ENCODE data around the gene IKZF2. TPM values are rescaled to one million over a fixed set of nuclear protein-coding genes. Genes with fewer than 3 reads are reported as not detected.

Gene IKZF2
- total RNA-seq, 1 donor from 2014 or later: 18.9 TPM

DNA sequence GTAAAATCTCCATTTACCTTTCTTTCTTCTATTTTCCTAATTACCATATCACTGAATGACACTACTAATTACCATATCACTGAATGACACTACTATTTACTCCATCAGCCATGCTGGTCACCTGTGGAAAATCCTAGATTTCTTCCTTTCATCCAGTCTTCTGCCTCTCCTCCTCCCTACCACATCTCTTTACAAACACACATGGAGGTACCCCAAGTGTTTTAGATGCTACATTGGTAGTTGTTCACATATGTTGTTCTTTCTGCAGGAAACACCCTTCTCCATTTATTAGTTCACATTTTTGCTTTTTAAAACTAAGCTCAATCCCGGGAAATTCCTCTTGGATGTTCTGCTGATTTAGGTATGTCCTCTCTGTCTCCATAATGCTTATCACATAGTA is 134.0 kb downstream of the IKZF2 start:
- H3K4me3 Mint-ChIP-seq (ENCODE audit: unreplicated experiment): no peak overlapping the region
- H3K27ac Mint-ChIP-seq (ENCODE audit: unreplicated experiment): no peak overlapping the region
- DNase-seq (ENCODE audit: extremely low spot score, unreplicated experiment): no peak
- H3K9me3 Mint-ChIP-seq (ENCODE audit: unreplicated experiment): peaks cover 5% of the 10 kb centered on the region
- no peaks in the 10 kb centered on the region for H3K27me3 Mint-ChIP-seq (ENCODE audit: unreplicated experiment)
- peaks cover 6% of the 10 kb centered on the region for H3K4me1 Mint-ChIP-seq (ENCODE audit: unreplicated experiment)
- peaks cover 29% of the 10 kb centered on the region for H3K36me3 Mint-ChIP-seq (ENCODE audit: unreplicated experiment)
- TF ChIP-seq CTCF (IDR thresholded peaks at IDR 0.05): no peak

DNA sequence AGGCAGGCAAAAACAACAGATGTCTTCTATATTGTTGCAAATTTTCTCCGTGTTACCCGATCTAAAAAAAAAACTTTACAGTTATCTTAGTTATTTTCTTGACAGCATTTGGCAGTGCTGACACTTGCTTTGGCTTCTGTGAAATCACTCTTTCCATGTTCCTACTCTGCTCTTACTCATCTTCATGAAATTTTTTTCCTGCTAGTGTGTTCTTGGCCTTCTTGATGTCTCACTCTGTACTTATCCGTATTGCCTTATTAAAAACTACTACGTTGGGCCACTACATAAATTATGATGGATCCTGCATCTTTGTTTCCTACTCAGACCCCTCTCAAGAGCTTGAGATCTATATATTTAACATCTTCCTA is 134.4 kb downstream of the IKZF2 start:
- TF ChIP-seq CTCF (IDR thresholded peaks at IDR 0.05): no peak
- peaks cover 29% of the 10 kb centered on the region for H3K36me3 Mint-ChIP-seq (ENCODE audit: unreplicated experiment)
- H3K9me3 Mint-ChIP-seq (ENCODE audit: unreplicated experiment): peaks cover 5% of the 10 kb centered on the region
- no peak overlapping the region for H3K27ac Mint-ChIP-seq (ENCODE audit: unreplicated experiment)
- H3K4me1 Mint-ChIP-seq (ENCODE audit: unreplicated experiment): peaks cover 2% of the 10 kb centered on the region
- no peak overlapping the region for H3K4me3 Mint-ChIP-seq (ENCODE audit: unreplicated experiment)
- DNase-seq (ENCODE audit: extremely low spot score, unreplicated experiment): no peak
- no peaks in the 10 kb centered on the region for H3K27me3 Mint-ChIP-seq (ENCODE audit: unreplicated experiment)

- Mint-ChIP-seq H3K36me3 (ENCODE audit: unreplicated experiment) (peaks cover 32% of the 10 kb centered on the region), H3K27me3 (ENCODE audit: unreplicated experiment) (no peaks in the 10 kb centered on the region), H3K4me1 (ENCODE audit: unreplicated experiment) (no peaks in the 10 kb centered on the region), H3K27ac (ENCODE audit: unreplicated experiment) (no peak overlapping the region), H3K9me3 (ENCODE audit: unreplicated experiment) (peaks cover 5% of the 10 kb centered on the region), H3K4me3 (ENCODE audit: unreplicated experiment) (no peak overlapping the region)
- no peak for TF ChIP-seq CTCF (IDR thresholded peaks at IDR 0.05)
- no peak for DNase-seq (ENCODE audit: extremely low spot score, unreplicated experiment)
Observed at GRCh38 chr2:213016166-213016983, 135.0 kb downstream of the IKZF2 start.

DNA sequence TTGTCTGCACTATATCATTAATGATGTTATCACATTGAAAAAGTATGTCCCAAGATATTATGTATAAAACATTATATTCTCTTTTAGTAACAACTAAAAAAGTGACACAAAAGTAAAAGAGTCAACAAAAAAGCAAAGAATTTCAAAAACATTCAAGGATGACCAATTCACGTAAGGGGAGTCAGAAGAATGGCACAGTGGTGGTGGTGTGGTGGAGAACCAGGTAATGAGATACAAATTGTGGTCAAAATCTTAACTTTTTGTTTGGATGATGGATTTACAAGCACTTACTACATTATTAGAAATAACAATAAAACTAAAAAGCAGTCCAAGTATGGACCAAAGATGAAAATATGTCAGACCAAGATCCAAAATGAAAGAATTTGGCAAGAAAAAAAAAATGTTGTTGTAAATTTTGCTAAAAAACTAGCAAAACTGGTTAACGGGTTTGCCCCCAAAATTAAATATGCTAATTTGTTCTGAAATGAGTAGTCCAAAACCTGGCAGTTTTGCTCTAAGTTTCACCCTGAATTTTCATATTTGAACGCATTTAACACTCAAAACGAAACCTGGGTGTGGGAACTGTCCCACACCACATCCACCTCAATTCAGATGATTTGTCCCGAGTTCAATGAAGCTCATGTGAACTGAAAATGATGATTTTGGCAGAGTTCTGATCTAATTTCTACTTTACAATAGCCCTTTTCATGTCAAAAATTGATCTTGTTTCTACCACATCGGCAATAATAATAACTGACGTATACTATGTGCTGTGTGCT is 135.8 kb downstream of the IKZF2 start:
- Mint-ChIP-seq H3K27me3 (ENCODE audit: unreplicated experiment) (no peaks in the 10 kb centered on the region), H3K27ac (ENCODE audit: unreplicated experiment) (no peak overlapping the region), H3K9me3 (ENCODE audit: unreplicated experiment) (peaks cover 8% of the 10 kb centered on the region), H3K4me1 (ENCODE audit: unreplicated experiment) (no peaks in the 10 kb centered on the region), H3K4me3 (ENCODE audit: unreplicated experiment) (no peak overlapping the region), H3K36me3 (ENCODE audit: unreplicated experiment) (peaks cover 34% of the 10 kb centered on the region)
- no peak for TF ChIP-seq CTCF (IDR thresholded peaks at IDR 0.05)
- DNase-seq (ENCODE audit: extremely low spot score, unreplicated experiment): no peak

DNA sequence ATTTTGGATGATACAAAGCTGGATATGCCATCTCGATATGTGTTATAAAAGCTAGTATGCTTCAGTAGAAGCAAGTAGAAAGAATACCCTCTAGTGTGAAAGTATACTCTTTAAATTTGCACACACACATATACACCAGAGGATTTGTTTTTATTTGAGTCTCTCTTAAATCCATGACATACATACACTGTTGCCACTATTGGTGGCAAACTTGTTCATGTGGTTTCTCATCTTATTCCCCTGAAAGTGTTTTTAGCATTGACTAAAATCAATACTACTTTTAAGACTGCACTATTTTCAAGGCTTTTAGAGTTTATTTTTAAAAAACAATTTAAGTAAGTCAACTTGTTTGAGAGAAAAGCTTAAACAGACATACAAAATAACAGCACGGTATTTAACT is 137.4 kb downstream of the IKZF2 start:
- Mint-ChIP-seq H3K4me3 (ENCODE audit: unreplicated experiment) (no peak overlapping the region), H3K36me3 (ENCODE audit: unreplicated experiment) (peaks cover 36% of the 10 kb centered on the region), H3K4me1 (ENCODE audit: unreplicated experiment) (no peaks in the 10 kb centered on the region), H3K9me3 (ENCODE audit: unreplicated experiment) (peaks cover 8% of the 10 kb centered on the region), H3K27ac (ENCODE audit: unreplicated experiment) (no peak overlapping the region), H3K27me3 (ENCODE audit: unreplicated experiment) (no peaks in the 10 kb centered on the region)
- no peak for TF ChIP-seq CTCF (IDR thresholded peaks at IDR 0.05)
- DNase-seq (ENCODE audit: extremely low spot score, unreplicated experiment): no peak

All from osteocyte (in vitro differentiated cells).